Chondrocyte (in vitro differentiated cells): ENCODE results near the gene SPPL2B. TPM values are rescaled to one million over a fixed set of nuclear protein-coding genes. Genes with fewer than 3 reads are reported as not detected.

Experiments
- DNase-seq: peaks from one replicate; pipeline ENCODE4 v3.0.0; 2021; ENCODE audit warnings: mixed read lengths, low spot score
- H3K27ac Mint-ChIP-seq: one replicate; pipeline ENCODE4 v1.8.0; 2021; ENCODE audit warnings: mild to moderate bottlenecking, moderate library complexity, mixed read lengths; ENCODE audit not compliant: unreplicated experiment
- H3K27me3 Mint-ChIP-seq: 2 replicates; pipeline ENCODE4 v1.8.0; 2021; ENCODE audit warnings: low read depth, mixed read lengths
- H3K36me3 Mint-ChIP-seq: 2 replicates; pipeline ENCODE4 v1.8.0; 2021; ENCODE audit warnings: low read depth, mixed read lengths
- H3K4me1 Mint-ChIP-seq: 2 replicates; pipeline ENCODE4 v1.8.0; 2021; ENCODE audit warnings: low read depth, mild to moderate bottlenecking, mixed read lengths
- H3K4me3 Mint-ChIP-seq: one replicate; pipeline ENCODE4 v1.8.0; 2021; ENCODE audit warnings: mild to moderate bottlenecking, moderate library complexity, mixed read lengths; ENCODE audit not compliant: unreplicated experiment
- H3K9me3 Mint-ChIP-seq: 2 replicates; pipeline ENCODE4 v1.8.0; 2021; ENCODE audit warnings: low read depth, mixed read lengths
- CTCF ChIP-seq: fragments of 200-600 bp; sonication (generic); IDR thresholded peaks from 2 replicates; pipeline ENCODE4 v1.5.0; 2021; ENCODE audit warnings: antibody characterized with exemption, mild to moderate bottlenecking, moderate library complexity
- total RNA-seq: library from RNA; stranded (reverse); gene quantifications from 3 replicates; pipeline ENCODE4 v1.2.1, GENCODE V29; 2021

Gene SPPL2B
- total RNA-seq, 1 donor from 2014 or later = 48.9 TPM

- H3K36me3 Mint-ChIP-seq = no peaks in the 10 kb centered on the region
- TF ChIP-seq CTCF = no peak
- H3K4me1 Mint-ChIP-seq = peaks cover 15% of the 10 kb centered on the region
- no peaks in the 10 kb centered on the region for H3K9me3 Mint-ChIP-seq
- no peak overlapping the region for H3K27ac Mint-ChIP-seq
- H3K4me3 Mint-ChIP-seq = no peak overlapping the region
- DNase-seq = no peak
- H3K27me3 Mint-ChIP-seq = peaks cover 6% of the 10 kb centered on the region
Observed at GRCh38 chr19:2305452-2306280, 22.8 kb upstream of the SPPL2B start.

GRCh38 chr19:2306281-2306806 lies 22.1 kb upstream of the SPPL2B start:
- H3K27me3 Mint-ChIP-seq = peaks cover 6% of the 10 kb centered on the region
- TF ChIP-seq CTCF = no peak
- peaks cover 15% of the 10 kb centered on the region for H3K4me1 Mint-ChIP-seq
- H3K27ac Mint-ChIP-seq = no peak overlapping the region
- DNase-seq = no peak
- no peaks in the 10 kb centered on the region for H3K36me3 Mint-ChIP-seq
- H3K9me3 Mint-ChIP-seq = no peaks in the 10 kb centered on the region
- H3K4me3 Mint-ChIP-seq = no peak overlapping the region

- peaks cover 15% of the 10 kb centered on the region for H3K4me1 Mint-ChIP-seq
- no peaks in the 10 kb centered on the region for H3K9me3 Mint-ChIP-seq
Observed at GRCh38 chr19:2306971-2307370, 21.5 kb upstream of the SPPL2B start.

GRCh38 chr19:2307518-2308012 lies 20.9 kb upstream of the SPPL2B start:
- Mint-ChIP-seq H3K27ac (no peak overlapping the region), H3K4me3 (no peak overlapping the region), H3K36me3 (no peaks in the 10 kb centered on the region)

More at GRCh38 chr19:2306971-2307370, 21.5 kb upstream of the SPPL2B start:
- Mint-ChIP-seq H3K4me3 (peak overlapping the region; percentile 35), H3K36me3 (no peaks in the 10 kb centered on the region), H3K27ac (no peak overlapping the region), H3K27me3 (peaks cover 6% of the 10 kb centered on the region)
- DNase-seq = no peak
- no peak for TF ChIP-seq CTCF

More at GRCh38 chr19:2307518-2308012, 20.9 kb upstream of the SPPL2B start:
- Mint-ChIP-seq H3K9me3 (no peaks in the 10 kb centered on the region), H3K4me1 (peaks cover 15% of the 10 kb centered on the region), H3K27me3 (peaks cover 6% of the 10 kb centered on the region)
- no peak for TF ChIP-seq CTCF
- no peak for DNase-seq
